Measurements from ENCODE around the gene C1QL4. TPM values are rescaled to one million over a fixed set of nuclear protein-coding genes. Genes with fewer than 3 reads are reported as not detected.

Gene C1QL4
- total and polyA plus RNA-seq, 9 of the 15 experiments (the other 6 are each of a cell fraction or from before 2014, with no cell fraction given): 0.08 to 2.1 (median 0.31) TPM

DNA sequence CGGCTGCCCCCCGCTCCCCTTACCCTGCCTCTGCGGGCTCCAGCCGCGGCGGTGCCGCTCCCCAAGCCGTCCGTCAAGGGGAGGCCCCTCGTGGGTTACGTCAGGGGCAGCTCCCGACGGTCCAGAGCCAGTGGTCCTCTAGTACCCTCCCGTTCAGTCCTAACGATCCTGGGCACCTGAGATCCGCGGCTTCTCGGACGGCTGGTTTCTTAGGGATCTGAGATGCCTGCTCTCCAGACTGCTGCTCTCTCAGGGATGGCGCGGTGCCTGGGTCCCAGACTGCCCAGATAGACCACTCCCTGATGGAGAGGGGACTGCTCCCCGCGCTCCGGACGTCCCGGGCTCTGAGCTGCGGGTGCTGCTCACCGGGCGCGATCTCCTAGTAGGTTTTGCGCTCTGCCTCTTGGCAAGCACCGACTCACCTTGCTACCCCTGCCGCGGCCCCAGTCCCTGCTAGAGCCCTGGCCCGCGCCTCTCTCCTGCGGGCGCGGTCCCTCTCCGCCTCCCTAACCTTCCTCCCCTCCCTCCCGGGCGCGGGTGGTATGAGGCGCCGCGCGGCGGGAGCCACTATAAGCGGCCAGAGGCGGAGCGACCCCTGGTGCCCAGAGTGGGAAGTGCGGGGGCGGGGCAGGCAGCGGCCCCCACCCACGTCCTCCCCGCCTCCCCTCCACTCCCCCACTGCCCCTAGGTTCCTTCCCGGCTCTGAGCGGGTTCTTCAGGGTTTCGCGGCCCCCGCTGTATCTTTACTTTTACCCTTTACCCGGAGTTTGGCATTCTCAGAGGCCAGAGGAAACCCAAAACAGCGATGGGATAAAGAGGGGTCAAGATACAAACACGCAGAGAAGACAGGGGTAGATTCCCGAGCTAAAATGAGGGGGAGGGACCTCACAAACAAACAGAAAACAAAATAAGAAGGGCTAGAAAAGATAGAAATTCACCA is at the start of gene C1QL4 (continued):
- 0 out of 2 replicates have a peak, but pooled peaks have one; percentile 28 for TF ChIP-seq KLF13 (tag; IDR thresholded peaks at IDR 0.05; ENCODE audit: borderline replicate concordance, low read depth)
- TF ChIP-seq XRCC5 (IDR thresholded peaks at IDR 0.05; ENCODE audit: low read depth, low read length): peak; percentile 58; the same call in 1 of the 2 replicates
- no peak for TF ChIP-seq MCM7 (IDR thresholded peaks at IDR 0.05)
- no peak for TF ChIP-seq GATA2 (CRISPR knock-in tag; IDR thresholded peaks at IDR 0.05)
- TF ChIP-seq, protein P1, sequence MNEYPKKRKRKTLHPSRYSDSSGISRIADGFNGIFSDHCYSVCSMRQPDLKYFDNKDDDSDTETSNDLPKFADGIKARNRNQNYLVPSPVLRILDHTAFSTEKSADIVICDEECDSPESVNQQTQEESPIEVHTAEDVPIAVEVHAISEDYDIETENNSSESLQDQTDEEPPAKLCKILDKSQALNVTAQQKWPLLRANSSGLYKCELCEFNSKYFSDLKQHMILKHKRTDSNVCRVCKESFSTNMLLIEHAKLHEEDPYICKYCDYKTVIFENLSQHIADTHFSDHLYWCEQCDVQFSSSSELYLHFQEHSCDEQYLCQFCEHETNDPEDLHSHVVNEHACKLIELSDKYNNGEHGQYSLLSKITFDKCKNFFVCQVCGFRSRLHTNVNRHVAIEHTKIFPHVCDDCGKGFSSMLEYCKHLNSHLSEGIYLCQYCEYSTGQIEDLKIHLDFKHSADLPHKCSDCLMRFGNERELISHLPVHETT (CRISPR knock-in tag; conservative IDR thresholded peaks at IDR 0.05 in 1 of 2, IDR thresholded peaks at IDR 0.05 in 1 of 2): 0 out of 4 replicates have a peak, but pooled peaks of 1 of the 2 experiments have one; percentile 32
- TF ChIP-seq, protein P2, sequence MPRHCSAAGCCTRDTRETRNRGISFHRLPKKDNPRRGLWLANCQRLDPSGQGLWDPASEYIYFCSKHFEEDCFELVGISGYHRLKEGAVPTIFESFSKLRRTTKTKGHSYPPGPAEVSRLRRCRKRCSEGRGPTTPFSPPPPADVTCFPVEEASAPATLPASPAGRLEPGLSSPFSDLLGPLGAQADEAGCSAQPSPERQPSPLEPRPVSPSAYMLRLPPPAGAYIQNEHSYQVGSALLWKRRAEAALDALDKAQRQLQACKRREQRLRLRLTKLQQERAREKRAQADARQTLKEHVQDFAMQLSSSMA (CRISPR knock-in tag; IDR thresholded peaks at IDR 0.05): no peak
- TF ChIP-seq, protein P3, sequence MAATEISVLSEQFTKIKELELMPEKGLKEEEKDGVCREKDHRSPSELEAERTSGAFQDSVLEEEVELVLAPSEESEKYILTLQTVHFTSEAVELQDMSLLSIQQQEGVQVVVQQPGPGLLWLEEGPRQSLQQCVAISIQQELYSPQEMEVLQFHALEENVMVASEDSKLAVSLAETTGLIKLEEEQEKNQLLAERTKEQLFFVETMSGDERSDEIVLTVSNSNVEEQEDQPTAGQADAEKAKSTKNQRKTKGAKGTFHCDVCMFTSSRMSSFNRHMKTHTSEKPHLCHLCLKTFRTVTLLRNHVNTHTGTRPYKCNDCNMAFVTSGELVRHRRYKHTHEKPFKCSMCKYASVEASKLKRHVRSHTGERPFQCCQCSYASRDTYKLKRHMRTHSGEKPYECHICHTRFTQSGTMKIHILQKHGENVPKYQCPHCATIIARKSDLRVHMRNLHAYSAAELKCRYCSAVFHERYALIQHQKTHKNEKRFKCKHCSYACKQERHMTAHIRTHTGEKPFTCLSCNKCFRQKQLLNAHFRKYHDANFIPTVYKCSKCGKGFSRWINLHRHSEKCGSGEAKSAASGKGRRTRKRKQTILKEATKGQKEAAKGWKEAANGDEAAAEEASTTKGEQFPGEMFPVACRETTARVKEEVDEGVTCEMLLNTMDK (IDR thresholded peaks at IDR 0.05; ENCODE audit: borderline replicate concordance, insufficient read depth, low read depth, low read length, poor library complexity, severe bottlenecking): no peak
- TF ChIP-seq DDX20 (tag; IDR thresholded peaks at IDR 0.05; ENCODE audit: low read depth): no peak
- no peak for TF ChIP-seq SNRNP70 (optimal IDR thresholded peaks at IDR 0.05; ENCODE audit: low read depth, low read length)
- TF ChIP-seq TCF3 (CRISPR knock-in tag; IDR thresholded peaks at IDR 0.05): no peak
- no peak for TF ChIP-seq MCM5 (IDR thresholded peaks at IDR 0.05; ENCODE audit: low read depth)
- TF ChIP-seq BACH1 (tag; IDR thresholded peaks at IDR 0.05): no peak
- TF ChIP-seq MXI1 (IDR thresholded peaks at IDR 0.05; ENCODE audit: low read depth, low read length): no peak
- no peak for TF ChIP-seq ZNF23 (CRISPR knock-in tag; IDR thresholded peaks at IDR 0.05)
- peak; percentile 53; the same call in 1 of the 2 replicates for TF ChIP-seq KLF16 (IDR thresholded peaks at IDR 0.05)
- TF ChIP-seq ARID2 (IDR thresholded peaks at IDR 0.05): no peak
- TF ChIP-seq HEY1 (CRISPR knock-in tag; IDR thresholded peaks at IDR 0.05; ENCODE audit: borderline replicate concordance): no peak
- no peak for TF ChIP-seq ZKSCAN1 (IDR thresholded peaks at IDR 0.05; ENCODE audit: low read depth, low read length)
- TF ChIP-seq CXXC5 (CRISPR knock-in tag; IDR thresholded peaks at IDR 0.05): peak; percentile 42; the same call in 1 of the 2 replicates
- TF ChIP-seq ZNF57 (CRISPR knock-in tag; IDR thresholded peaks at IDR 0.05): no peak
- TF ChIP-seq STAT5A (IDR thresholded peaks at IDR 0.05; ENCODE audit: borderline replicate concordance, low read length): no peak
- TF ChIP-seq, protein P4, sequence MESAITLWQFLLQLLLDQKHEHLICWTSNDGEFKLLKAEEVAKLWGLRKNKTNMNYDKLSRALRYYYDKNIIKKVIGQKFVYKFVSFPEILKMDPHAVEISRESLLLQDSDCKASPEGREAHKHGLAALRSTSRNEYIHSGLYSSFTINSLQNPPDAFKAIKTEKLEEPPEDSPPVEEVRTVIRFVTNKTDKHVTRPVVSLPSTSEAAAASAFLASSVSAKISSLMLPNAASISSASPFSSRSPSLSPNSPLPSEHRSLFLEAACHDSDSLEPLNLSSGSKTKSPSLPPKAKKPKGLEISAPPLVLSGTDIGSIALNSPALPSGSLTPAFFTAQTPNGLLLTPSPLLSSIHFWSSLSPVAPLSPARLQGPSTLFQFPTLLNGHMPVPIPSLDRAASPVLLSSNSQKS (CRISPR knock-in tag; IDR thresholded peaks at IDR 0.05): no peak

Data from K562 (cell line).